ENCODE results near the gene MLLT1.

- no peak for TF ChIP-seq CTCF (IDR thresholded peaks at IDR 0.05)
- TF ChIP-seq POLR2A (IDR thresholded peaks at IDR 0.05), result no peak
These were observed 31.4 kb downstream of the MLLT1 start for GRCh38 chr19:6248341-6248740.

Data from heart left ventricle (tissue), 13 donors.